ENCODE results near the gene KANK3. TPM values are rescaled to one million over a fixed set of nuclear protein-coding genes. Genes with fewer than 3 reads are reported as not detected.

Gene KANK3
- total RNA-seq, 1 experiment from 2014 or later = 1.2 TPM

DNA sequence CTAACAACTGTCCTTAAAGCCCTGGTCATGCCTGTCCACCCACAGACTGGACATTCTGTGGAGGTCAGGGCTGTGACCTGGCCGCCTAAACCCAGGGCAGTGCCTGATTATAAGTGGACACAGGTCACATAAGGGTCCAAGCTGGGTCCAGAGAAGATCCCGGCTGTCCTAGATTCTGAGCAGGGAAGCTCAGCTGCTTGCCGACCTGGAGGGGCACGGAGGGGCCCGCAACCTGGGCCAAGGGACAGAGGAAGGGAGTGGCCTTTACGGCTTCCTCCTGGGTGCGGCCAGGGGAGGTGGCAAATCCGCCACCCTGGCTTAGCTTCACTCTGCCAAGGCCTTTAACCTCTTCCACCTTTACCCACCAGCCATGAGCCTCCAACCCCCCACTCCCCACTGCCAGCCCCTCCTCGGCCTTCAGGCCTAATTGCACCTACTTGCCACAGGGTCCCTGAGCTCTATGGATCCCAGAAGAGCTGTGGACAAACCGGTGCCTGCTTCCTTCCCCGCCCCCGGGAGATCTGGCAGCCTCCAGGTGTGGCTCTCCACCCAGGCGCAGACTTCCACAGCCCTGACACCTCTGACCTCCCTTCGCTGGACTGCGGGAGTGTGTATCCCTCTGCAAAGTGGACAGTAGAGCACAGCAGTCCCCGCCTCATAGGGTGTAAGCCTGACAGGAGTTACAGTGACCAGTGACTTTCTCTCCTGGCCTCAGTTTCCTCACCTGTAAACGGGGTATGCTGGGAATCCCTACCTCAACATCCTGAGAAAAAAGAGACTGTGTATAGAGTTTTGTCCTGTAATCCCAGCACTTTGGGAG lies 36.6 kb downstream of the KANK3 start:
- ChIA-PET CTCF (interaction anchor here (1.2 kb wide), 1 partner anchor 15 kb away, joined by 3 read pairs; the partner anchor contains the start of genes NDUFA7 and RPS28), POLR2A (interaction anchor here (4.7 kb wide), 1 partner anchor 15 kb away, joined by 30 read pairs; the partner anchor contains the start of genes NDUFA7 and RPS28)
- peak overlapping the region; percentile 86 for H3K4me3 Mint-ChIP-seq (ENCODE audit: unreplicated experiment)
- DNase-seq (ENCODE audit: unreplicated experiment) = no peak
- no peaks in the 10 kb centered on the region for H3K9me3 Mint-ChIP-seq (ENCODE audit: unreplicated experiment)
- TSS peak; percentile 30 for BruUV-seq (replicated peaks)
- no peak overlapping the region for H3K27ac Mint-ChIP-seq (ENCODE audit: low read depth, unreplicated experiment)
- TF ChIP-seq, protein P1, sequence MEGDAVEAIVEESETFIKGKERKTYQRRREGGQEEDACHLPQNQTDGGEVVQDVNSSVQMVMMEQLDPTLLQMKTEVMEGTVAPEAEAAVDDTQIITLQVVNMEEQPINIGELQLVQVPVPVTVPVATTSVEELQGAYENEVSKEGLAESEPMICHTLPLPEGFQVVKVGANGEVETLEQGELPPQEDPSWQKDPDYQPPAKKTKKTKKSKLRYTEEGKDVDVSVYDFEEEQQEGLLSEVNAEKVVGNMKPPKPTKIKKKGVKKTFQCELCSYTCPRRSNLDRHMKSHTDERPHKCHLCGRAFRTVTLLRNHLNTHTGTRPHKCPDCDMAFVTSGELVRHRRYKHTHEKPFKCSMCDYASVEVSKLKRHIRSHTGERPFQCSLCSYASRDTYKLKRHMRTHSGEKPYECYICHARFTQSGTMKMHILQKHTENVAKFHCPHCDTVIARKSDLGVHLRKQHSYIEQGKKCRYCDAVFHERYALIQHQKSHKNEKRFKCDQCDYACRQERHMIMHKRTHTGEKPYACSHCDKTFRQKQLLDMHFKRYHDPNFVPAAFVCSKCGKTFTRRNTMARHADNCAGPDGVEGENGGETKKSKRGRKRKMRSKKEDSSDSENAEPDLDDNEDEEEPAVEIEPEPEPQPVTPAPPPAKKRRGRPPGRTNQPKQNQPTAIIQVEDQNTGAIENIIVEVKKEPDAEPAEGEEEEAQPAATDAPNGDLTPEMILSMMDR (IDR thresholded peaks at IDR 0.05; ENCODE audit: unreplicated experiment) = no peak
- intact Hi-C loops (cut with micrococcal nuclease) = no loop called here
- H3K27me3 Mint-ChIP-seq (ENCODE audit: insufficient read depth, unreplicated experiment) = no peaks in the 10 kb centered on the region
- H3K36me3 Mint-ChIP-seq (ENCODE audit: insufficient read depth, unreplicated experiment) = peaks cover 38% of the 10 kb centered on the region
- H3K4me1 Mint-ChIP-seq (ENCODE audit: insufficient read depth, unreplicated experiment) = peaks cover 15% of the 10 kb centered on the region

DNA sequence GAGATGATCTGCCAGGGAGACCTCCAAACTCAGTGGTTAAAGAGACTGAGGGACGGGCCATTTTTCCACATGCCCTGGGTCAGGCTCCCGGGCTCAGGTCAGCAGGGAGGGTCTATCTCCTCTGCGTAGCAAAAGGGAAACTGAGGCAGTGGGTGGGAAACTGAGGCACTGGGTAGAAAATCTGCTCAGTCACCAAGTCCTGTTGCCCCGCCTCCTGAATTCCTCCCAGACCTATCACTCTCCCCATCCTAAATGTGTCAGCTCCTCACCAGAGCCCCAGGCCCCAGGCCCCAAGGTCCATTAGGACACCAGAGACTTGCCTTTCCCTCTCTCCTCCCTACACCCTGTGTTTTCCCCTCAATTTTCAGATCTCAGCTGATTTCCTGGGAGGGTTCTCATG lies 37.3 kb downstream of the KANK3 start:
- BruUV-seq (replicated peaks) = no TSS peak
- TF ChIP-seq, protein P1 (IDR thresholded peaks at IDR 0.05; ENCODE audit: unreplicated experiment) = no peak
- ChIA-PET POLR2A (interaction anchor here (4.7 kb wide), 1 partner anchor 16 kb away, joined by 30 read pairs; the partner anchor contains the start of genes NDUFA7 and RPS28), CTCF (interaction anchor here (0.6 kb wide), 1 partner anchor 371 kb away, joined by 3 read pairs; no protein-coding TSS in a partner anchor)
- Mint-ChIP-seq H3K4me1 (ENCODE audit: insufficient read depth, unreplicated experiment) (peaks cover 15% of the 10 kb centered on the region), H3K9me3 (ENCODE audit: unreplicated experiment) (no peaks in the 10 kb centered on the region), H3K27ac (ENCODE audit: low read depth, unreplicated experiment) (no peak overlapping the region), H3K4me3 (ENCODE audit: unreplicated experiment) (no peak overlapping the region), H3K36me3 (ENCODE audit: insufficient read depth, unreplicated experiment) (peaks cover 32% of the 10 kb centered on the region), H3K27me3 (ENCODE audit: insufficient read depth, unreplicated experiment) (no peaks in the 10 kb centered on the region)
- DNase-seq (ENCODE audit: unreplicated experiment) = no peak
- intact Hi-C loops (cut with micrococcal nuclease) = no loop called here

- H3K4me1 Mint-ChIP-seq (ENCODE audit: insufficient read depth, unreplicated experiment) = peaks cover 15% of the 10 kb centered on the region
- intact Hi-C loops (cut with micrococcal nuclease) = no loop called here
- CTCF ChIA-PET = interaction anchor here (0.6 kb wide), 1 partner anchor 370 kb away, joined by 3 read pairs; no protein-coding TSS in a partner anchor
- POLR2A ChIA-PET = interaction anchor here (4.7 kb wide), 1 partner anchor 16 kb away, joined by 30 read pairs; the partner anchor contains the start of genes NDUFA7 and RPS28
- TF ChIP-seq, protein P1 (IDR thresholded peaks at IDR 0.05; ENCODE audit: unreplicated experiment) = no peak
- no TSS peak for BruUV-seq (replicated peaks)
- H3K27me3 Mint-ChIP-seq (ENCODE audit: insufficient read depth, unreplicated experiment) = no peaks in the 10 kb centered on the region
- DNase-seq (ENCODE audit: unreplicated experiment) = no peak
- H3K4me3 Mint-ChIP-seq (ENCODE audit: unreplicated experiment) = no peak overlapping the region
- no peaks in the 10 kb centered on the region for H3K9me3 Mint-ChIP-seq (ENCODE audit: unreplicated experiment)
- no peak overlapping the region for H3K27ac Mint-ChIP-seq (ENCODE audit: low read depth, unreplicated experiment)
- H3K36me3 Mint-ChIP-seq (ENCODE audit: insufficient read depth, unreplicated experiment) = peaks cover 26% of the 10 kb centered on the region
Measured at GRCh38 chr19:8304841-8305621, 38.0 kb downstream of the KANK3 start.

DNA sequence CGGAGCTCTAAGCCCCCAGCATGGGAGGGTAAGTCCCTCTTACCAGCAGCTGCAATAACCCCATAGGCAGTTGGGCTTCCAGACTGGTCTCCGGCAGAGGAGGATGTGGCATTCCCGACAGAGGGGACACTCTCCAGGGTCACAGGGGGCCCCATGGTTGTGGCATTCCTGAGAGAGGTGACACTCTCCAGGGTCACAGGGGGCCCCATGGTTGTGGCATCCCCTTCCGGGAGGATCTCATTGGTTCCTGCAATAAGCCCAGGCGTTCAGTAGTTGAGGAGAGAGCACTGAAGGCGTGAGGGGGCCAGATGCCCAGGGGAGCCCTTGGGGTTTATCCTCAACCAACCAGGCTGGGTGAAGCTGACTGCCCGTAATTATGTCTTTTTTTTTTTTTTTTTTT lies 40.3 kb downstream of the KANK3 start:
- DNase-seq (ENCODE audit: unreplicated experiment) = no peak
- intact Hi-C loops (cut with micrococcal nuclease) = no loop called here
- CTCF ChIA-PET = interaction anchor here (0.5 to 1.4 kb wide), 4 partner anchors 33 to 755 kb away, joined by 3 to 5 read pairs (median 3); no protein-coding TSS in a partner anchor
- POLR2A ChIA-PET = no interaction called here
- peaks cover 8% of the 10 kb centered on the region for H3K4me1 Mint-ChIP-seq (ENCODE audit: insufficient read depth, unreplicated experiment)
- no peak overlapping the region for H3K4me3 Mint-ChIP-seq (ENCODE audit: unreplicated experiment)
- H3K27ac Mint-ChIP-seq (ENCODE audit: low read depth, unreplicated experiment) = no peak overlapping the region
- TF ChIP-seq, protein P1 (IDR thresholded peaks at IDR 0.05; ENCODE audit: unreplicated experiment) = no peak
- H3K27me3 Mint-ChIP-seq (ENCODE audit: insufficient read depth, unreplicated experiment) = no peaks in the 10 kb centered on the region
- BruUV-seq (replicated peaks) = no TSS peak
- H3K36me3 Mint-ChIP-seq (ENCODE audit: insufficient read depth, unreplicated experiment) = peaks cover 14% of the 10 kb centered on the region
- H3K9me3 Mint-ChIP-seq (ENCODE audit: unreplicated experiment) = no peaks in the 10 kb centered on the region
